K562 (cell line): ENCODE data around the gene SLC5A2. TPM values are rescaled to one million over a fixed set of nuclear protein-coding genes. Genes with fewer than 3 reads are reported as not detected.

ENCODE experiments used
- CTCF ChIP-seq, 3 experiments: IDR thresholded peaks in 2 of 3; conservative IDR thresholded peaks in 1 of 3; 2 replicates each; pipeline ENCODE4 v1.5.1; 2011 to 2012; ENCODE audit warnings: low read length in 3 of 3, mild to moderate bottlenecking in 3 of 3, control low read depth in 2 of 3, improper control_type of control experiment in 1 of 3, inconsistent platforms in 1 of 3, low read depth in 1 of 3, mixed read lengths in 1 of 3, moderate library complexity in 1 of 3; ENCODE audit not compliant: insufficient read depth in 2 of 3
- FOXP4 ChIP-seq: sonication (generic); formaldehyde crosslinking; IDR thresholded peaks from 2 replicates; pipeline ENCODE4 v1.8.0; 2022; ENCODE audit warnings: mild to moderate bottlenecking, missing genetic modification reagents, borderline replicate concordance
- MEIS2 ChIP-seq: fragments of 450-650 bp; IDR thresholded peaks from 2 replicates; pipeline ENCODE4 v1.6.1; 2014; ENCODE audit warnings: mild to moderate bottlenecking; ENCODE audit not compliant: partially characterized antibody
- MNT ChIP-seq, 2 experiments: fragments of 450-650 bp; conservative IDR thresholded peaks; 2 replicates each; pipeline ENCODE4 v1.6.1; 2017; ENCODE audit warnings: mild to moderate bottlenecking in 2 of 2, moderate library complexity in 2 of 2
- PATZ1 ChIP-seq: fragments of 250-450 bp; sonication (Bioruptor Pico); IDR thresholded peaks from 2 replicates; pipeline ENCODE4 v1.5.0; 2020; ENCODE audit warnings: mild to moderate bottlenecking, borderline replicate concordance
- PHTF2 ChIP-seq: fragments of 250-450 bp; sonication (Bioruptor Pico); IDR thresholded peaks from 2 replicates; pipeline ENCODE4 v1.5.0; 2021; ENCODE audit warnings: mild to moderate bottlenecking
- RREB1 ChIP-seq: fragments of 250-450 bp; sonication (Bioruptor Pico); IDR thresholded peaks from 2 replicates; pipeline ENCODE4 v1.4.0; 2020
- TCF7L2 ChIP-seq: fragments of 150-350 bp; IDR thresholded peaks from 2 replicates; pipeline ENCODE4 v1.6.1; 2016; ENCODE audit warnings: low read depth, mild to moderate bottlenecking, low read length, moderate library complexity
- ZBTB33 ChIP-seq: sonication (generic); formaldehyde crosslinking; IDR thresholded peaks from 2 replicates; pipeline ENCODE4 v1.8.1; 2023; ENCODE audit warnings: mild to moderate bottlenecking, missing genetic modification reagents
- polyA plus RNA-seq, 8 experiments: library from polyadenylated mRNA; depleted of rRNA in 4 of 8; stranded (reverse) in 5 of 8; unstranded in 3 of 8; fragments of >200 nt; fragmentation: Nextera tagmentation in 2 of 8; fragmentation: Illumina TruSeq in 1 of 8; extraction: Ambion mirVana in 2 of 8; extraction: Trizol in 1 of 8; gene quantifications; 2 replicates each; pipeline versions ENCODE4 v1.2.1 to v1.2.3, GENCODE V29; 2011 to 2014; ENCODE audit warnings: inconsistent platforms in 1 of 8, missing spikeins in 1 of 8
- total RNA-seq, 7 experiments: library from RNA; depleted of rRNA in 6 of 7; stranded (reverse); fragments of >200 nt in 6 of 7; fragmentation: Illumina TruSeq in 2 of 7; extraction: Trizol in 2 of 7; gene quantifications; 2 replicates each; pipeline versions ENCODE4 v1.2.1 to v1.2.3, GENCODE V29; 2011 to 2021; ENCODE audit warnings: low replicate concordance in 1 of 7

SLC5A2 gene
- total and polyA plus RNA-seq, 9 of the 15 experiments (the other 6 are each of a cell fraction or from before 2014, with no cell fraction given), result 0.07 to 2.7 (median 2.2) TPM; not detected in 6

- TF ChIP-seq MNT (conservative IDR thresholded peaks at IDR 0.05) (0 out of 4 replicates have a peak, but pooled peaks of 1 of the 2 experiments have one; percentile 18), PHTF2 (no peak), RREB1 (0 out of 2 replicates have a peak, but pooled peaks have one; percentile 30), FOXP4 (CRISPR knock-in tag) (no peak), ZBTB33 (CRISPR knock-in tag) (no peak), PATZ1 (CRISPR knock-in tag) (no peak), TCF7L2 (no peak), MEIS2 (peak; percentile 45), CTCF (IDR thresholded peaks at IDR 0.05 in 2 of 3, conservative IDR thresholded peaks at IDR 0.05 in 1 of 3; ENCODE audit: insufficient read depth in 2 of 3, low read depth in 1 of 3, low read length in 3 of 3) (peak; percentile 67 to 80 (median 68))
These were observed 27.2 kb upstream of the SLC5A2 start (continued) for GRCh38 chr16:31455601-31456314.
